Subcutaneous adipose tissue (tissue), 4 donors: ENCODE results near the gene SNX14. TPM values are rescaled to one million over a fixed set of nuclear protein-coding genes. Genes with fewer than 3 reads are reported as not detected.

Experiments used
- total RNA-seq, 4 donors: library from RNA; depleted of rRNA; stranded (reverse); fragments of >200 nt; gene quantifications; one replicate each; pipeline ENCODE4 v1.1.0, GENCODE V29; 2016
- TF ChIP-seq, protein P1 (sequence below): fragments of 450-650 bp; IDR thresholded peaks from one replicate; pipeline ENCODE4 v1.5.1; 2016; ENCODE audit warnings: low read depth, mild to moderate bottlenecking, control low read depth, antibody characterized with exemption, moderate library complexity

SNX14 gene
- total RNA-seq, 4 donors from 2014 or later = 61.8 to 120 (median 99.1) TPM

DNA sequence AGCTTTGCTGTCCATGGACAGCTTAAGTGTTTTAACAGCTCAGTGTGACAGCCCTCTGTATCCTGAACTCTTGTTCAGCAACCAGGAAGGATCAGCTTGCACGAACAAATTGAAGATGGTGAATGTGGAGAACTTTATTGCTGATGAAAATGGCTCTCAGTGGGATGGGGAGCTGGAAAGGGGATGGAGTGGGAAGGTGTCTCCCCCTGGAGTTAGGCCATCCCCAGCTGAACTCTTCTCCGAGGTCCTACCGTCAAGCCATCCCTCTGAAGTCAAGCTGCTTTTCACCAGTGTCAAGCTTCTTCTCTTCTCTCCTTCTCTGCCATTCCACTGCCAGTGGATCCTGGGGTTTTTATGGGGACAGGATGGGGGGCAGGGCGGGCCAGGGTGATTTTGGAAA is 117.1 kb downstream of the SNX14 start:
- TF ChIP-seq, protein P1, sequence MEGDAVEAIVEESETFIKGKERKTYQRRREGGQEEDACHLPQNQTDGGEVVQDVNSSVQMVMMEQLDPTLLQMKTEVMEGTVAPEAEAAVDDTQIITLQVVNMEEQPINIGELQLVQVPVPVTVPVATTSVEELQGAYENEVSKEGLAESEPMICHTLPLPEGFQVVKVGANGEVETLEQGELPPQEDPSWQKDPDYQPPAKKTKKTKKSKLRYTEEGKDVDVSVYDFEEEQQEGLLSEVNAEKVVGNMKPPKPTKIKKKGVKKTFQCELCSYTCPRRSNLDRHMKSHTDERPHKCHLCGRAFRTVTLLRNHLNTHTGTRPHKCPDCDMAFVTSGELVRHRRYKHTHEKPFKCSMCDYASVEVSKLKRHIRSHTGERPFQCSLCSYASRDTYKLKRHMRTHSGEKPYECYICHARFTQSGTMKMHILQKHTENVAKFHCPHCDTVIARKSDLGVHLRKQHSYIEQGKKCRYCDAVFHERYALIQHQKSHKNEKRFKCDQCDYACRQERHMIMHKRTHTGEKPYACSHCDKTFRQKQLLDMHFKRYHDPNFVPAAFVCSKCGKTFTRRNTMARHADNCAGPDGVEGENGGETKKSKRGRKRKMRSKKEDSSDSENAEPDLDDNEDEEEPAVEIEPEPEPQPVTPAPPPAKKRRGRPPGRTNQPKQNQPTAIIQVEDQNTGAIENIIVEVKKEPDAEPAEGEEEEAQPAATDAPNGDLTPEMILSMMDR = no peak

DNA sequence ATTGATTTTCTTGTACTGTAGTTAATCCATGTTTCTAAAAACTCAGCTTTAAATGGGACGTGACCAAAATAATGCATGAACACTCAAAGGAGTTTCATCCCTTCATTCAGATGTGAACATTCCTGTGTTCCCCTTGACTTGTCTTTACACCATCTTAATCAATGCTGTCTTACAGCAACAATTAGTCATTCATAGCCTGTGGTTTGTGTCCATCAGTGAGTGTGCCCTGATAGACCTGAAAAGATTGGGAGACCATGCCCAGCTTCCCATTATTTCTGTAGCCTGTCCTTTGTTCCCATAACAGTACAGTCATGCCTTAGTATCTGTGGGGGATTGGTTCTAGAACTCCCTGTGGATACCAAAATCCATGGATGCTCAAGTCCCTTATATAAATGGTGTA is 119.9 kb downstream of the SNX14 start:
- TF ChIP-seq, protein P1 = no peak

DNA sequence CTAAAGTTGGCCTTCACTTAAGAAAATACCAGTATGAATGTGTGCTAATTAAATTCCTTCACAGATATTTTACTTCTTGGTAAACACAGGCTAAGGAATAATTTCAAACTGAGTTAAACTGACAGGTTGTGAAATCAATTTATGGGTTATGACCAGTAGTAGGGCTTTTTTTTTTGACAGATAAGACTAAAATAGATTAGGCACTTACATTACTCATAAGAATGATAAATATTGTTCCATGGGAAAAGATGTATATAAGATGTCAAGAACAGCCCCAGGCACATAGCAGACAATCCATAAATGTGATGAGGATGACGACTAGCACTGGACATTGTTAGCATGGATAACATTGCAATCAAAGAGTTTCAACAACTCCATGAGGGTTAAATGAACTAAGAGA is 120.9 kb downstream of the SNX14 start:
- TF ChIP-seq, protein P1 = no peak

DNA sequence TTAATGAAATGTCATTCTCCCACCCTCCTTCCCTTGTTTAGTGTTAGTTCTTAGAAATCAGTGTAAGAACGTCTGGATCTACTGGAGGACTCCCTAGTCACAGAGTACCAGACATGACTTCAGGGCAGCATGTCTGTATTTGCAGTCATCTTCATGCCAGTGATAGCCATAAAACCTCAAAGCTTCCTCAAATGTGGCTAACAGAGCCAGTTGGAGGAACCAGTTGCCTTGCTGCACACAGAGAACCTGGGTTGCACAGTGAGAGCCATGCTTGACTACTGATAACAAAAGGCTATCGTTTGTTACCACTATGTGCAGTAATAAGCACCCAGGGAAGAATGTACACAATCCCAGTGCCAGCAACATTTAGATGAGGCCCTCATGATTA is 123.6 kb downstream of the SNX14 start:
- TF ChIP-seq, protein P1 = no peak

DNA sequence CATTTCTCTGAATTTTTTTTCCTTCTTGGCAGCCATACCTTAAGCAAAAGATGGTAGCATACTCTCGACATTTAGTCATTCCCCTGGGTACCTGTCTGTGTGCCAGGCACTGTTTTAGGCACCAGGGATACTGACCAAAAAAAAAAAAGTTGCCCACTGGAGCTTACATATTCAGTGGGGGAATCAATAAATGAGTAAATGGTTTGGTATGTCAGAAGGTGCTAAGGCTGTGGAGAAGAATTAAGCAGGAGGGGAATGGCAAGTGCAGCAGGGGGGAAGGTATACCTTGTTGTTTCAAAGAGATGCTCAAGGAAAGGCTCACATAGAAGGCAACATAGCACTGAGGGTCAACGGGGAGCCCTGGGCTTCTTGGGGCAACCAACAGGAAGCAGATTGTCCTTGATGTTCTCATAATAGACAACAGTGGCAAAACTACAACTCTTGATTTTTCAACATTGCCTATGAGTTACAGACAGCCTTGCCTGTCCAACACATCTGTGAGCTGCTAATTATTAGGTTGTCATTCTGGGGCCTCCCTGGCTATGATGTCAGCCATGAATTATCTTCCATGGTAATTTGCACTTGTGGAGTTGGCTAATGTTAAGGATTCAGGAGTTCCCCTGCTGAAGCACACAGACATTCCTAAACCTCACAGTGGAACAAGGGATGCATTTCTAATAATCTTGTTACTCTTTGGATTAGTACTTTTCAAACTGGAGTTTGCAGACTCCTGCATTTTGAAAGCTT is 124.2 kb downstream of the SNX14 start:
- TF ChIP-seq, protein P1 = no peak

DNA sequence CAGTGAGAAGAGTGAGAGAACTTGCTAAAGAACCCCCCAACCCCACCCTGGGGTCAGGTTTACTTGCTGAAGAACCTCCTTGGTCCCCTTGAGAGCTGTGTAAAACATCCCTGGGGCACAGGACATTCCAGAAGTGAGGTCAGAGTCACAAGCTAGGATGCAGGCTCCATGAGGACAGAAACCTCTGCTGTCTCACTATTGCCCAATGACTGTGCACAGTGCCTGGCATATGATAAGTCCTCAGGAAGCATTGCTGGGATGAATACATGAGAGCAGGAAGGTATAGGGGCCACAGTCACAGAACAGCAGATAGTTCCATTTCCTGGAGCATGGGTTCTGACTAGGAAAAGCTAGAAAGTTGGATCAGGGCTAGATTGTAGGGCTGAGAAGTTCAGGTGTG is 125.3 kb downstream of the SNX14 start:
- TF ChIP-seq, protein P1 = no peak

DNA sequence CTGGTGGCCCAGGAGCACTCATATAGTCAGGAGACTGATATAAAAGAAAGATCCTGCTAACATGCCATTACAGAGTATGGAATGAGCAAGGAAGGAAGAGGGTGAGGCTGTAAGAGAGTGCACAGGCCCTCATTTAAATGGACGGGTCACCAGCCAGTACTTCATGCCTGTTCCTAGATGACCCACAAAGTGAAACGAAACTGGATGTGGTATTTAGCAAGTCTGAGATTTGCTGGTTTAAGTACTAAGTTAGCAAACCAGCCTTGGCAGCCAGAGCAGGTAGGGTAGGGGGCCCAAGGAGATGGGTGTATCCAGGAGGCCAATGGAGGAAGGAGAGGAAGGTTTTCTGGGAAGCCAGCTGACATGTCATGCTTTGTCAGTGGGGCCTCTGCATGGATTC is 127.9 kb downstream of the SNX14 start:
- TF ChIP-seq, protein P1 = no peak
